ENCODE measurements around the gene DAG1. TPM values are rescaled to one million over a fixed set of nuclear protein-coding genes. Genes with fewer than 3 reads are reported as not detected.

DAG1 gene
- total and polyA plus RNA-seq, 2 experiments from 2014 or later = 29.9 to 152 TPM

- H3F3A ChIP-seq (replicated peaks; ENCODE audit: low read depth) = peaks cover 21% of the 10 kb centered on the region
- no peak overlapping the region for H3K27ac ChIP-seq (ENCODE audit: low read depth)
- Mint-ChIP-seq H3K27ac (peak overlapping the region; percentile 48; the same call in 1 of the 2 replicates), H3K4me1 (peaks cover 38% of the 10 kb centered on the region), H3K9me3 (no peaks in the 10 kb centered on the region), H3K36me3 (ENCODE audit: low read depth) (no peaks in the 10 kb centered on the region; the same call in 2 of the 3 replicates), H3K4me3 (no peak overlapping the region), H3K27me3 (ENCODE audit: insufficient read depth, low read depth, poor library complexity) (peaks cover 17% of the 10 kb centered on the region)
- H3K9me2 ChIP-seq (ENCODE audit: insufficient read depth) = no peaks in the 10 kb centered on the region
- DNase-seq (ENCODE audit: low spot score) (no peak), ATAC-seq (no peak)
- no peak overlapping the region for H3K4me2 ChIP-seq
- H3K36me3 ChIP-seq (ENCODE audit: insufficient read depth) = no peaks in the 10 kb centered on the region
- no peak for TF ChIP-seq NANOG (IDR thresholded peaks at IDR 0.05; ENCODE audit: borderline replicate concordance)
- TF ChIP-seq ZNF331 (CRISPR knock-in tag; IDR thresholded peaks at IDR 0.05; ENCODE audit: low read depth) = no peak
- no peak for TF ChIP-seq JUNB (IDR thresholded peaks at IDR 0.05; ENCODE audit: unreplicated experiment)
- no peak for TF ChIP-seq ZNF462 (CRISPR knock-in tag; IDR thresholded peaks at IDR 0.05)
- no peak for TF ChIP-seq STAT1 (IDR thresholded peaks at IDR 0.05; ENCODE audit: unreplicated experiment)
- TF ChIP-seq CTCF (conservative IDR thresholded peaks at IDR 0.05; ENCODE audit: low read depth in 2 of 2) = no peak
- TF ChIP-seq CREB1 (CRISPR knock-in tag; IDR thresholded peaks at IDR 0.05; ENCODE audit: low read depth) = no peak
- TF ChIP-seq ETS1 (IDR thresholded peaks at IDR 0.05) = no peak
- TF ChIP-seq POLR2AphosphoS5 (IDR thresholded peaks at IDR 0.05; ENCODE audit: low read depth) = no peak
- no peak for TF ChIP-seq EZH2 (IDR thresholded peaks at IDR 0.05; ENCODE audit: low read depth, unreplicated experiment)
- TF ChIP-seq REST (IDR thresholded peaks at IDR 0.05; ENCODE audit: unreplicated experiment) = no peak
- no peak for TF ChIP-seq ZNF114 (CRISPR knock-in tag; IDR thresholded peaks at IDR 0.05)
- H3K79me2 ChIP-seq (replicated peaks; ENCODE audit: insufficient read depth) = no peaks in the 10 kb centered on the region
- no peaks in the 10 kb centered on the region for H4K20me1 ChIP-seq (replicated peaks; ENCODE audit: insufficient read depth)
- H3K27me3 ChIP-seq (ENCODE audit: insufficient read depth) = no peaks in the 10 kb centered on the region
- H3K4me1 ChIP-seq (ENCODE audit: insufficient read depth) = peaks cover 35% of the 10 kb centered on the region
- no peak overlapping the region; the same call in none of the 2 replicates for H2AFZ ChIP-seq
- no peak overlapping the region for H3K4me3 ChIP-seq
These were observed 4.6 kb upstream of the DAG1 start for GRCh38 chr3:49465270-49466034.
